Tongue (tissue), 2 donors: ENCODE data around the gene USP32. TPM values are rescaled to one million over a fixed set of nuclear protein-coding genes. Genes with fewer than 3 reads are reported as not detected.

Source experiments
- DNase-seq: peaks from one replicate; pipeline ENCODE4 v3.0.0-alpha.2; 2015
- total RNA-seq: library from RNA; depleted of rRNA; stranded (reverse); fragments of >200 nt; gene quantifications from one replicate; pipeline ENCODE4 v1.2.3, GENCODE V29; 2014

The USP32 gene
- total RNA-seq, 1 donor from 2014 or later: 49.0 TPM

GRCh38 chr17:60297760-60298401 lies 94.1 kb downstream of the USP32 start:
- DNase-seq: no peak

- no peak for DNase-seq
These were observed 95.8 kb downstream of the USP32 start for GRCh38 chr17:60296177-60296576.

GRCh38 chr17:60293580-60294335 lies 98.2 kb downstream of the USP32 start:
- no peak for DNase-seq

GRCh38 chr17:60292697-60293096 lies 99.2 kb downstream of the USP32 start:
- no peak for DNase-seq

GRCh38 chr17:60284709-60285108 lies 107.2 kb downstream of the USP32 start:
- DNase-seq: no peak

- no peak for DNase-seq
These were observed 108.1 kb downstream of the USP32 start for GRCh38 chr17:60283816-60284215.

- DNase-seq: no peak
These were observed 111.3 kb downstream of the USP32 start for GRCh38 chr17:60280673-60281072.

GRCh38 chr17:60278237-60278636 lies 113.7 kb downstream of the USP32 start:
- DNase-seq: no peak

GRCh38 chr17:60277258-60277657 lies 114.7 kb downstream of the USP32 start:
- DNase-seq: no peak

GRCh38 chr17:60269417-60269816 lies 122.5 kb downstream of the USP32 start:
- DNase-seq: no peak

- DNase-seq: no peak
These were observed 131.4 kb downstream of the USP32 start for GRCh38 chr17:60260540-60260939.

GRCh38 chr17:60258313-60258712 lies 133.6 kb downstream of the USP32 start:
- DNase-seq: no peak

- DNase-seq: no peak
These were observed 135.8 kb downstream of the USP32 start for GRCh38 chr17:60256174-60256573.

GRCh38 chr17:60253048-60253447 lies 138.9 kb downstream of the USP32 start:
- DNase-seq: no peak

GRCh38 chr17:60252459-60252858 lies 139.5 kb downstream of the USP32 start:
- DNase-seq: no peak

GRCh38 chr17:60249290-60249826 lies 142.6 kb downstream of the USP32 start:
- no peak for DNase-seq

GRCh38 chr17:60248618-60249289 lies 143.2 kb downstream of the USP32 start:
- DNase-seq: no peak

- DNase-seq: no peak
These were observed 144.0 kb downstream of the USP32 start for GRCh38 chr17:60247836-60248461.

- DNase-seq: no peak
These were observed 147.3 kb downstream of the USP32 start for GRCh38 chr17:60244656-60245055.

GRCh38 chr17:60240290-60240689 lies 151.6 kb downstream of the USP32 start:
- no peak for DNase-seq

GRCh38 chr17:60231691-60232090 lies 160.2 kb downstream of the USP32 start:
- no peak for DNase-seq

- peak; percentile 9 for DNase-seq
These were observed 160.7 kb downstream of the USP32 start for GRCh38 chr17:60231234-60231633.

- no peak for DNase-seq
These were observed 161.6 kb downstream of the USP32 start for GRCh38 chr17:60230358-60230757.
